ENCODE data around the gene OVOL2.

DNA sequence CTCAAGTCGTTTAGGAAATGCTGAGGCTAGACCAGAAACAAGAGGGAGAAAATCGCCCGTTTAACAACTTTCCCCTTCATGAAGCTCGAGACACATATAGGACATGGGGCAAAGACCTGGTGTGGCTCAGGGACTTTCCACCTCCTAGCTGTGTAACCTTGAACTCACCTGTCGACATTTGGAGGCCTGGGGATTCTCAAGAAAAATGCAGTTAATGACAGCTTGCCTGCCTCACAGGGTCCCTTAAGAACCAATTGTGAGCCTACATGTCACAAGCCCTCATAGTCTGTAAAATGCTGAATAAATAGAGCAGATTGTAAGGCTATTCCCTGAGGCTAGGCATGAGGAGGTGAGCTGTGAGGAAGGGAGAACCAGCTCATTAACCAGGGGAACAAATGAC lies 53.8 kb downstream of the OVOL2 start:
- TF ChIP-seq, protein P1, sequence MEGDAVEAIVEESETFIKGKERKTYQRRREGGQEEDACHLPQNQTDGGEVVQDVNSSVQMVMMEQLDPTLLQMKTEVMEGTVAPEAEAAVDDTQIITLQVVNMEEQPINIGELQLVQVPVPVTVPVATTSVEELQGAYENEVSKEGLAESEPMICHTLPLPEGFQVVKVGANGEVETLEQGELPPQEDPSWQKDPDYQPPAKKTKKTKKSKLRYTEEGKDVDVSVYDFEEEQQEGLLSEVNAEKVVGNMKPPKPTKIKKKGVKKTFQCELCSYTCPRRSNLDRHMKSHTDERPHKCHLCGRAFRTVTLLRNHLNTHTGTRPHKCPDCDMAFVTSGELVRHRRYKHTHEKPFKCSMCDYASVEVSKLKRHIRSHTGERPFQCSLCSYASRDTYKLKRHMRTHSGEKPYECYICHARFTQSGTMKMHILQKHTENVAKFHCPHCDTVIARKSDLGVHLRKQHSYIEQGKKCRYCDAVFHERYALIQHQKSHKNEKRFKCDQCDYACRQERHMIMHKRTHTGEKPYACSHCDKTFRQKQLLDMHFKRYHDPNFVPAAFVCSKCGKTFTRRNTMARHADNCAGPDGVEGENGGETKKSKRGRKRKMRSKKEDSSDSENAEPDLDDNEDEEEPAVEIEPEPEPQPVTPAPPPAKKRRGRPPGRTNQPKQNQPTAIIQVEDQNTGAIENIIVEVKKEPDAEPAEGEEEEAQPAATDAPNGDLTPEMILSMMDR (IDR thresholded peaks at IDR 0.05), result no peak
- no peak for TF ChIP-seq POLR2A (IDR thresholded peaks at IDR 0.05)
- no peak for TF ChIP-seq POLR2AphosphoS5 (IDR thresholded peaks at IDR 0.05)

Measured in transverse colon (tissue), 4 donors.